ENCODE results near the gene GNAS. TPM values are rescaled to one million over a fixed set of nuclear protein-coding genes. Genes with fewer than 3 reads are reported as not detected.

Gene GNAS
- total RNA-seq, 4 donors from 2014 or later: 679 to 875 (median 782) TPM

- intact Hi-C loops (cut with DNase I): no loop called here
- TF ChIP-seq POLR2A (IDR thresholded peaks at IDR 0.05; ENCODE audit: low read depth) (no peak), EP300 (IDR thresholded peaks at IDR 0.05) (no peak), POLR2AphosphoS5 (IDR thresholded peaks at IDR 0.05) (no peak), CTCF (IDR thresholded peaks at IDR 0.05) (no peak)
- no peak overlapping the region for H3K4me3 ChIP-seq
- WGBS: 97% methylated on average over 7 of the region's 7 CpGs
- H3K4me1 ChIP-seq: no peaks in the 10 kb centered on the region
- no peaks in the 10 kb centered on the region for H3K36me3 ChIP-seq
- no peaks in the 10 kb centered on the region for H3K27me3 ChIP-seq
- H3K9me3 ChIP-seq: no peaks in the 10 kb centered on the region
- DNase-seq (ENCODE audit: extremely low spot score): no peak
- no peak overlapping the region for H3K27ac ChIP-seq (replicated peaks in 1 of 4)
Observed at GRCh38 chr20:58927490-58928061, 75.1 kb downstream of the GNAS start.

- no peak overlapping the region for H3K27ac ChIP-seq (replicated peaks in 1 of 4)
- DNase-seq (ENCODE audit: extremely low spot score): peak; percentile 34
- no peaks in the 10 kb centered on the region for H3K9me3 ChIP-seq
- intact Hi-C loops (cut with DNase I): no loop called here
- peaks cover 0 to 8% (median 0%) of the 10 kb centered on the region in 4 donors for H3K27me3 ChIP-seq
- H3K36me3 ChIP-seq: no peaks in the 10 kb centered on the region
- no peaks in the 10 kb centered on the region for H3K4me1 ChIP-seq
- TF ChIP-seq POLR2AphosphoS5 (IDR thresholded peaks at IDR 0.05) (no peak), POLR2A (IDR thresholded peaks at IDR 0.05; ENCODE audit: low read depth) (no peak), CTCF (IDR thresholded peaks at IDR 0.05) (no peak), EP300 (IDR thresholded peaks at IDR 0.05) (no peak)
- 91% methylated on average over 3 of the region's 3 CpGs for WGBS
- H3K4me3 ChIP-seq: no peak overlapping the region
Observed at GRCh38 chr20:58930496-58930895, 78.0 kb downstream of the GNAS start.

GRCh38 chr20:58932170-58932569, 79.7 kb downstream of the GNAS start:
- TF ChIP-seq POLR2AphosphoS5 (IDR thresholded peaks at IDR 0.05): no peak
- TF ChIP-seq POLR2A (IDR thresholded peaks at IDR 0.05; ENCODE audit: low read depth): no peak
- TF ChIP-seq EP300 (IDR thresholded peaks at IDR 0.05): no peak
- no peak for TF ChIP-seq CTCF (IDR thresholded peaks at IDR 0.05)
- Histone ChIP-seq H3K9me3 (peaks cover 0 to 6% (median 0%) of the 10 kb centered on the region in 4 donors), H3K4me1 (no peaks in the 10 kb centered on the region), H3K4me3 (no peak overlapping the region), H3K27me3 (peaks cover 0 to 8% (median 0%) of the 10 kb centered on the region in 4 donors), H3K27ac (replicated peaks in 1 of 4) (no peak overlapping the region), H3K36me3 (no peaks in the 10 kb centered on the region)
- DNase-seq (ENCODE audit: extremely low spot score): peak; percentile 5
- intact Hi-C loops (cut with DNase I): no loop called here
- WGBS: 89% methylated on average over 5 of the region's 5 CpGs

DNA sequence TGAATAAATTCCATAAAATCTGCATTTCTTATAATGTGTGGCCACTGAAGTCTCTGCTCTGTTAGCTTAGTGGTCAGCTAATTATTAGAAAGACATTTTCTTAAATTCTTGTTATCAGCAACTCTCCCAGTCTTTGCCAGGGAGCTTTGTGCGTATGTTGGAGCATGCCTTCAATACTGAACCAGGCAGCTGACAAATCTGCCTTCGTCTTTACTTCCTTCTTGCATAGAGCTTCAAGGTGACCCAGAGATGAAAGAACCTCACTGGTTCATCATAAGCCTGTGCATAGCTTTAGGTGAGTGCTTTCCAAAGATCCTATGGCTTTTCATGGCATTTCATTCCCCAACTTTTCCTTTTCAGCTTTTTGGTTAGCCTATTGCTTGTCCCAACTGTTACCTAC, 85.6 kb downstream of the GNAS start:
- whole genome bisulfite sequencing: 75% methylated on average over 2 of the region's 2 CpGs
- Histone ChIP-seq H3K36me3 (no peaks in the 10 kb centered on the region), H3K4me3 (no peak overlapping the region), H3K27me3 (peaks cover 0 to 8% (median 0%) of the 10 kb centered on the region in 4 donors), H3K4me1 (peaks cover 0 to 10% (median 7%) of the 10 kb centered on the region in 4 donors), H3K9me3 (peaks cover 0 to 6% (median 0%) of the 10 kb centered on the region in 4 donors), H3K27ac (replicated peaks in 1 of 4) (no peak overlapping the region)
- DNase-seq (ENCODE audit: extremely low spot score): peak; percentile 12
- TF ChIP-seq CTCF (IDR thresholded peaks at IDR 0.05) (no peak), POLR2AphosphoS5 (IDR thresholded peaks at IDR 0.05) (no peak), POLR2A (IDR thresholded peaks at IDR 0.05; ENCODE audit: low read depth) (no peak)
- intact Hi-C loops (cut with DNase I): no loop called here

DNA sequence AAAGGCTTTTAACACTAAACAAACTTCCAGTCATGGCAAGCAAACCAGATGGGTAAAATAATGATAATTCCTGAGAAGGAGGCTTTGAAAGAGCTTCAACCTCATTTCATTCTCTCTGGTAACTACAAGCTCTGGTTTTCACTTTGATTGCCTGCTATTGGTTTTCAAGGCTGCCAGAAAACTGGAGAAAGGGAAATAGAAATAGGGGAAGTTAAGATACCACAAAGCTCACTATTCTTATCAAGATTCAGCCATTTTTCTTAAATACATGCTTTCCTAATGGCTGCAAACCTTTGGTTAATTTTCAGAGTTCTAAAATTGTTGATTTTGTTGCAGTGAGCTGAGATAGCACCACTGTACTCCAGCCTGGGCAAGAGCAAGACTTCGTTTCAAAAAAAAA, 86.0 kb downstream of the GNAS start:
- H3K9me3 ChIP-seq: peaks cover 0 to 6% (median 0%) of the 10 kb centered on the region in 4 donors
- 71% methylated on average over 1 of the region's 1 CpG for WGBS
- H3K27ac ChIP-seq (replicated peaks in 1 of 4): no peak overlapping the region
- H3K4me1 ChIP-seq: peaks cover 0 to 10% (median 7%) of the 10 kb centered on the region in 4 donors
- TF ChIP-seq POLR2A (IDR thresholded peaks at IDR 0.05; ENCODE audit: low read depth): no peak
- no peak for TF ChIP-seq CTCF (IDR thresholded peaks at IDR 0.05)
- no peaks in the 10 kb centered on the region for H3K36me3 ChIP-seq
- intact Hi-C loops (cut with DNase I): no loop called here
- no peak for DNase-seq (ENCODE audit: extremely low spot score)
- H3K27me3 ChIP-seq: peaks cover 0 to 4% (median 0%) of the 10 kb centered on the region in 4 donors
- H3K4me3 ChIP-seq: no peak overlapping the region
